GM21786 (cell line): Measurements from ENCODE around the gene YTHDC2.
A peak's percentile ranks its signal among the peaks of the same experiment; 100 is the strongest.

Source experiments
- ATAC-seq: cut with Tn5 transposase; IDR thresholded peaks from one replicate; pipeline ENCODE4 v1.9.1; 2021; ENCODE audit not compliant: unreplicated experiment

Gene YTHDC2

GRCh38 chr5:113513384-113514288 is at the start of gene YTHDC2:
YTHDC2 (plus strand) TSS chr5:113513694; CDS start chr5:113513896, 202 bp downstream.
- ATAC-seq = peak; percentile 98

GRCh38 chr5:113474100-113474728 is 39.3 kb upstream of the YTHDC2 start:
- no peak for ATAC-seq

- no peak for ATAC-seq
Observed at GRCh38 chr5:113478691-113479090, 34.8 kb upstream of the YTHDC2 start.

- no peak for ATAC-seq
Observed at GRCh38 chr5:113480243-113480642, 33.3 kb upstream of the YTHDC2 start.

GRCh38 chr5:113487416-113487780 is 26.1 kb upstream of the YTHDC2 start:
- ATAC-seq = no peak

GRCh38 chr5:113487781-113488644 is 25.5 kb upstream of the YTHDC2 start, which contains the start of gene MCC:
MCC (minus strand) TSS chr5:113488453.
- ATAC-seq = no peak

GRCh38 chr5:113488645-113489184 is 24.8 kb upstream of the YTHDC2 start:
- no peak for ATAC-seq

GRCh38 chr5:113489299-113489698 is 24.2 kb upstream of the YTHDC2 start:
- peak; percentile 36 for ATAC-seq

GRCh38 chr5:113490317-113490716 is 23.2 kb upstream of the YTHDC2 start:
- ATAC-seq = no peak

GRCh38 chr5:113491022-113491421 is 22.5 kb upstream of the YTHDC2 start:
- no peak for ATAC-seq

- no peak for ATAC-seq
Observed at GRCh38 chr5:113493446-113493845, 20.0 kb upstream of the YTHDC2 start.

- no peak for ATAC-seq
Observed at GRCh38 chr5:113495422-113495841, 18.1 kb upstream of the YTHDC2 start.

- no peak for ATAC-seq
Observed at GRCh38 chr5:113502073-113502472, 11.4 kb upstream of the YTHDC2 start.

GRCh38 chr5:113503146-113503545 is 10.3 kb upstream of the YTHDC2 start:
- no peak for ATAC-seq

GRCh38 chr5:113505181-113505580 is 8.3 kb upstream of the YTHDC2 start:
- no peak for ATAC-seq

- ATAC-seq = peak; percentile 61
Observed at GRCh38 chr5:113507601-113508000, 5.9 kb upstream of the YTHDC2 start.

GRCh38 chr5:113508756-113509155 is 4.7 kb upstream of the YTHDC2 start:
- no peak for ATAC-seq

GRCh38 chr5:113510836-113511451 is 2.5 kb upstream of the YTHDC2 start:
- no peak for ATAC-seq

GRCh38 chr5:113512341-113512740 is 1.2 kb upstream of the YTHDC2 start:
- no peak for ATAC-seq

GRCh38 chr5:113514289-113514635 is 768 bp downstream of the YTHDC2 start:
- no peak for ATAC-seq

GRCh38 chr5:113518884-113519283 is 5.4 kb downstream of the YTHDC2 start:
- no peak for ATAC-seq
